K562 (cell line): ENCODE data around the gene TAF11L6. TPM values are rescaled to one million over a fixed set of nuclear protein-coding genes. Genes with fewer than 3 reads are reported as not detected.
"Not testable (repeated sequence)": the region's sequence is repeated elsewhere in the genome, so short reads cannot be mapped to it uniquely, and the experiment has no call there.

Experiments
- ATAC-seq: fragments of 200-7000 bp; cut with Tn5 transposase; 3 replicates; pipeline ENCODE4 v1.9.1; 2020; ENCODE audit warnings: moderate library complexity
- BruUV-seq: library from RNA; stranded (reverse); fragments of 400-500 nt; replicated peaks from 2 replicates; lab custom pipeline; 2021; lab: Mats Ljungman, UMichigan
- CTCF ChIA-PET: fragments of 300-600 bp; formaldehyde crosslinking; extraction: SDS; loops from one replicate; lab custom pipeline; 2021; ENCODE audit warnings: low intra/inter-chr PET ratio; lab: Yijun Ruan, JAX
- POLR2A ChIA-PET: fragments of 300-600, 350-650 bp; sonication (Branson Sonifier 250); formaldehyde crosslinking; extraction: SDS; loops from one replicate; lab custom pipeline; 2021; ENCODE audit warnings: antibody characterized with exemption, inconsistent platforms; lab: Yijun Ruan, JAX
- DNase-seq, 4 experiments: peaks; one replicate each; pipeline versions ENCODE4 v3.0.0 to v3.0.0-alpha.2; 2011 to 2018; ENCODE audit warnings: low spot score in 3 of 4, mixed read lengths in 3 of 4; ENCODE audit errors: extremely low read depth in 1 of 4
- FAIRE-seq: peaks from 2 replicates; lab custom pipeline; 2011; peaks lifted over from hg19 to GRCh38; lab: Jason Lieb, UNC
- H2AFZ ChIP-seq: 2 replicates; pipeline ENCODE4 v1.6.0; 2011; ENCODE audit warnings: low read depth, low read length, control low read depth, inconsistent platforms
- H3K27ac ChIP-seq: fragments of 200-600 bp; 3 replicates; pipeline ENCODE4 v1.8.0; 2011; ENCODE audit warnings: low read depth, mild to moderate bottlenecking, control low read depth, inconsistent platforms, low read length, moderate library complexity, mixed read lengths; ENCODE audit errors: extremely low read depth
- H3K27me3 ChIP-seq, 2 experiments: fragments of 300-600 bp in 1 of 2; 2 replicates in 1 of 2; 3 replicates in 1 of 2; pipeline versions ENCODE4 v1.6.0 to v1.8.0; 2011; ENCODE audit warnings: inconsistent platforms in 2 of 2, low read length in 2 of 2, mild to moderate bottlenecking in 1 of 2, mixed read lengths in 1 of 2, moderate library complexity in 1 of 2; ENCODE audit not compliant: control insufficient read depth in 2 of 2, insufficient read depth in 2 of 2
- H3K36me3 ChIP-seq: fragments of 300-600 bp; 3 replicates; pipeline ENCODE4 v1.8.0; 2011; ENCODE audit warnings: mild to moderate bottlenecking, low read length, inconsistent platforms; ENCODE audit not compliant: control insufficient read depth, insufficient read depth
- H3K4me1 ChIP-seq, 2 experiments: fragments of 200-600 bp in 1 of 2; replicated peaks in 1 of 2; 2 replicates in 1 of 2; 3 replicates in 1 of 2; pipeline versions ENCODE4 v1.5.1 to v1.8.0; 2011; ENCODE audit warnings: inconsistent platforms in 2 of 2, low read length in 2 of 2, mild to moderate bottlenecking in 1 of 2, mixed read lengths in 1 of 2, moderate library complexity in 1 of 2; ENCODE audit not compliant: control insufficient read depth in 2 of 2, insufficient read depth in 2 of 2
- H3K4me2 ChIP-seq: 2 replicates; pipeline ENCODE4 v1.6.1; 2011; ENCODE audit warnings: low read length, control low read depth, inconsistent platforms, mixed read lengths; ENCODE audit not compliant: insufficient read depth
- H3K4me3 ChIP-seq: fragments of 200-600 bp; sonication (generic), shearing (Covaris generic); 2 replicates; pipeline ENCODE4 v1.5.1; 2016; ENCODE audit warnings: control low read depth, inconsistent platforms
- H3K79me2 ChIP-seq: fragments of 200-600 bp; 3 replicates; pipeline ENCODE4 v1.8.0; 2011; ENCODE audit warnings: low read length, inconsistent platforms; ENCODE audit not compliant: control insufficient read depth, insufficient read depth
- H3K9ac ChIP-seq, 2 experiments: 2 replicates each; pipeline versions ENCODE4 v1.6.0 to v1.6.1; 2011; ENCODE audit warnings: low read depth in 2 of 2, low read length in 2 of 2, control low read depth in 1 of 2, inconsistent platforms in 1 of 2, mild to moderate bottlenecking in 1 of 2, mixed read lengths in 1 of 2; ENCODE audit not compliant: insufficient read depth in 1 of 2
- H3K9me1 ChIP-seq: one replicate; pipeline ENCODE4 v1.6.0; 2011; ENCODE audit warnings: inconsistent platforms, mild to moderate bottlenecking, low read length, moderate library complexity; ENCODE audit not compliant: control insufficient read depth, insufficient read depth
- H3K9me3 ChIP-seq: replicated peaks from 2 replicates; pipeline ENCODE4 v1.5.1; 2011; ENCODE audit warnings: low read depth, low read length, inconsistent platforms; ENCODE audit not compliant: control insufficient read depth, insufficient read depth
- H4K20me1 ChIP-seq: replicated peaks from 2 replicates; pipeline ENCODE4 v1.6.1; 2011; ENCODE audit warnings: low read length, inconsistent platforms, mixed read lengths; ENCODE audit not compliant: control insufficient read depth, insufficient read depth
- ARID1B ChIP-seq: fragments of 450-650 bp; IDR thresholded peaks from 2 replicates; pipeline ENCODE4 v1.6.1; 2016; ENCODE audit warnings: antibody characterized with exemption, mild to moderate bottlenecking, inconsistent platforms
- CBFA2T2 ChIP-seq: fragments of 450-650 bp; conservative IDR thresholded peaks from 2 replicates; pipeline ENCODE4 v1.6.1; 2017; ENCODE audit warnings: mild to moderate bottlenecking
- CBFA2T3 ChIP-seq: fragments of 450-650 bp; IDR thresholded peaks from 2 replicates; pipeline ENCODE4 v1.6.1; 2017
- DPF2 ChIP-seq: fragments of 450-650 bp; IDR thresholded peaks from 2 replicates; pipeline ENCODE4 v1.6.1; 2016
- ESRRB ChIP-seq: fragments of 250-450 bp; sonication (Bioruptor Pico); IDR thresholded peaks from 2 replicates; pipeline ENCODE4 v1.5.0; 2020; ENCODE audit warnings: mild to moderate bottlenecking, moderate library complexity, borderline replicate concordance
- RCOR1 ChIP-seq, 2 experiments: IDR thresholded peaks; 2 replicates each; pipeline ENCODE4 v1.6.1; 2012; ENCODE audit warnings: low read depth in 2 of 2, low read length in 2 of 2, borderline replicate concordance in 1 of 2, improper control_type of control experiment in 1 of 2
- SMARCA4 ChIP-seq: fragments of 450-650 bp; IDR thresholded peaks from 2 replicates; pipeline ENCODE4 v1.6.1; 2016
- SMARCE1 ChIP-seq: fragments of 450-650 bp; IDR thresholded peaks from 2 replicates; pipeline ENCODE4 v1.7.1; 2016; ENCODE audit warnings: mild to moderate bottlenecking
- TAL1 ChIP-seq: fragments of 450-650 bp; IDR thresholded peaks from 2 replicates; pipeline ENCODE4 v1.6.1; 2016; ENCODE audit warnings: mild to moderate bottlenecking
- TEAD4 ChIP-seq, 2 experiments: sonication (generic) in 1 of 2; formaldehyde crosslinking in 1 of 2; IDR thresholded peaks; 2 replicates each; pipeline versions ENCODE4 v1.6.1 to v1.8.0; 2012 to 2022; ENCODE audit warnings: borderline replicate concordance in 1 of 2, inconsistent platforms in 1 of 2, low read length in 1 of 2, mild to moderate bottlenecking in 1 of 2, missing genetic modification reagents in 1 of 2
- ZNF384 ChIP-seq: IDR thresholded peaks from 2 replicates; pipeline ENCODE4 v1.6.1; 2012; ENCODE audit warnings: low read depth, low read length, improper control_type of control experiment
- ZNF561 ChIP-seq: fragments of 450-650 bp; formaldehyde crosslinking; conservative IDR thresholded peaks from 2 replicates; pipeline ENCODE4 v1.4.0; 2020; ENCODE audit warnings: mild to moderate bottlenecking, moderate library complexity
- ZNF75A ChIP-seq: fragments of 450-650 bp; formaldehyde crosslinking; IDR thresholded peaks from 2 replicates; pipeline ENCODE4 v1.4.0; 2020; ENCODE audit warnings: mild to moderate bottlenecking
- WGBS: fragments of 100-300 bp; shearing (Covaris generic); methylation state at CpG from one replicate; pipeline ENCODE4 v1.1.6; 2016; ENCODE audit warnings: low coverage, mixed read lengths; ENCODE audit not compliant: insufficient coverage; ENCODE audit errors: missing lambda C conversion rate; 5-methylcytosine and 5-hydroxymethylcytosine counted together
- in situ Hi-C: fragments of 300-500 bp; cut with MboI; formaldehyde crosslinking; loops from 4 replicates; pipeline ENCODE4 v1.15.0; 2018; ENCODE audit warnings: inconsistent platforms, mixed read lengths
- intact Hi-C: fragments of 100-400 bp; cut with micrococcal nuclease; formaldehyde crosslinking; loops from 2 replicates; pipeline ENCODE4 v1.14.2; 2022
- polyA plus RNA-seq, 8 experiments: library from polyadenylated mRNA; depleted of rRNA in 4 of 8; stranded (reverse) in 5 of 8; unstranded in 3 of 8; fragments of >200 nt; fragmentation: Nextera tagmentation in 2 of 8; fragmentation: Illumina TruSeq in 1 of 8; extraction: Ambion mirVana in 2 of 8; extraction: Trizol in 1 of 8; gene quantifications; 2 replicates each; pipeline versions ENCODE4 v1.2.1 to v1.2.3, GENCODE V29; 2011 to 2014; ENCODE audit warnings: inconsistent platforms in 1 of 8, missing spikeins in 1 of 8
- total RNA-seq, 7 experiments: library from RNA; depleted of rRNA in 6 of 7; stranded (reverse); fragments of >200 nt in 6 of 7; fragmentation: Illumina TruSeq in 2 of 7; extraction: Trizol in 2 of 7; gene quantifications; 2 replicates each; pipeline versions ENCODE4 v1.2.1 to v1.2.3, GENCODE V29; 2011 to 2021; ENCODE audit warnings: low replicate concordance in 1 of 7
- TF ChIP-seq, protein P1 (sequence below): fragments of 250-450 bp; sonication (Bioruptor Pico); IDR thresholded peaks from 2 replicates; pipeline ENCODE4 v1.5.0; 2021

The TAF11L6 gene
- total and polyA plus RNA-seq, 9 of the 15 experiments (the other 6 are each of a cell fraction or from before 2014, with no cell fraction given): not detected

DNA sequence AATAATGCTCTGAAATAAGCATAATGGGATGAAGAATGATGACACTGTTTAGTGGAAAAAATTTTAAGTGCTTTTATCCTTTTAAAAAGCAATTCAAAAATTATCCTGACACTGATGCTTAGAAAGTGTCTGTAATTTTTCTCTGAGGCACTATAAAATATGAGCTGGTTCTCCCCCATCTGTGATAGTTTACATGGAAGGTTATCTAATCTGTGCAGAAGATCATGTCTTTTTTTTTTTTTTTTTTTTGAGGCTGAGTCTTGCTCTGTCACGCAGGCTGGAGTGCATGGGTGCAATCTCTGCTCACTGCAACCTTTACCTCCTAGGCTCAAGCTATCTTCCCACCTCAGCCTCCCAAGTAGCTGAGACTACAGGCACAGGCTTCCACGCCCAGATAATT, 45.7 kb upstream of the TAF11L6 start:
- no peak overlapping the region for H3K27ac ChIP-seq
- no peaks in the 10 kb centered on the region for H3K27me3 ChIP-seq
- in situ Hi-C loops: loop anchor here (10.0 to 25.0 kb wide), 2 partner anchors 112 to 830 kb away; partner anchors contain the start of genes TAF11L10, TAF11L8 and TAF11L9
- ChIA-PET CTCF (no interaction called here), POLR2A (no interaction called here)
- no peaks in the 10 kb centered on the region for H3K9me1 ChIP-seq
- no peaks in the 10 kb centered on the region for H3K9me3 ChIP-seq
- 0% methylated on average over 1 of the region's 2 CpGs for WGBS
- H3K9ac ChIP-seq: no peak overlapping the region
- no TSS peak for BruUV-seq
- H2AFZ ChIP-seq: no peak overlapping the region
- FAIRE-seq: no peak
- TF ChIP-seq ZNF75A (CRISPR knock-in tag) (no peak), SMARCA4 (0 out of 2 replicates have a peak, but pooled peaks have one; percentile 28), RCOR1 (IDR thresholded peaks at IDR 0.05; ENCODE audit: borderline replicate concordance in 1 of 2, low read depth in 2 of 2, low read length in 2 of 2) (peak in 1 of 2 experiments; percentile 30; a peak in 1 of 4 replicates), ARID1B (peak; percentile 63), CBFA2T2 (0 out of 2 replicates have a peak, but pooled peaks have one; percentile 13), TAL1 (peak; percentile 32; the same call in 1 of the 2 replicates), DPF2 (0 out of 2 replicates have a peak, but pooled peaks have one; percentile 23), CBFA2T3 (peak; percentile 45; the same call in 1 of the 2 replicates), ESRRB (CRISPR knock-in tag) (no peak), SMARCE1 (peak; percentile 27; the same call in 1 of the 2 replicates), ZNF384 (peak; percentile 84), TEAD4 (IDR thresholded peaks at IDR 0.05; ENCODE audit: low read length) (peak; percentile 58; the same call in 1 of the 2 replicates), TEAD4 (CRISPR knock-in tag; IDR thresholded peaks at IDR 0.05; ENCODE audit: borderline replicate concordance) (no peak), ZNF561 (no peak)
- TF ChIP-seq, protein P1, sequence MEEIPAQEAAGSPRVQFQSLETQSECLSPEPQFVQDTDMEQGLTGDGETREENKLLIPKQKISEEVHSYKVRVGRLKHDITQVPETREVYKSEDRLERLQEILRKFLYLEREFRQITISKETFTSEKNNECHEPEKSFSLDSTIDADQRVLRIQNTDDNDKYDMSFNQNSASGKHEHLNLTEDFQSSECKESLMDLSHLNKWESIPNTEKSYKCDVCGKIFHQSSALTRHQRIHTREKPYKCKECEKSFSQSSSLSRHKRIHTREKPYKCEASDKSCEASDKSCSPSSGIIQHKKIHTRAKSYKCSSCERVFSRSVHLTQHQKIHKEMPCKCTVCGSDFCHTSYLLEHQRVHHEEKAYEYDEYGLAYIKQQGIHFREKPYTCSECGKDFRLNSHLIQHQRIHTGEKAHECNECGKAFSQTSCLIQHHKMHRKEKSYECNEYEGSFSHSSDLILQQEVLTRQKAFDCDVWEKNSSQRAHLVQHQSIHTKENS (CRISPR knock-in tag): no peak
- TF ChIP-seq, all 486 proteins: peak for 10
- intact Hi-C loops: no loop called here
- no peaks in the 10 kb centered on the region for H3K4me1 ChIP-seq
- no peaks in the 10 kb centered on the region for H3K36me3 ChIP-seq
- H3K79me2 ChIP-seq: no peaks in the 10 kb centered on the region
- no peak for DNase-seq
- ATAC-seq: no peak
- no peaks in the 10 kb centered on the region for H4K20me1 ChIP-seq
- no peak overlapping the region for H3K4me3 ChIP-seq
- H3K4me2 ChIP-seq: no peak overlapping the region

DNA sequence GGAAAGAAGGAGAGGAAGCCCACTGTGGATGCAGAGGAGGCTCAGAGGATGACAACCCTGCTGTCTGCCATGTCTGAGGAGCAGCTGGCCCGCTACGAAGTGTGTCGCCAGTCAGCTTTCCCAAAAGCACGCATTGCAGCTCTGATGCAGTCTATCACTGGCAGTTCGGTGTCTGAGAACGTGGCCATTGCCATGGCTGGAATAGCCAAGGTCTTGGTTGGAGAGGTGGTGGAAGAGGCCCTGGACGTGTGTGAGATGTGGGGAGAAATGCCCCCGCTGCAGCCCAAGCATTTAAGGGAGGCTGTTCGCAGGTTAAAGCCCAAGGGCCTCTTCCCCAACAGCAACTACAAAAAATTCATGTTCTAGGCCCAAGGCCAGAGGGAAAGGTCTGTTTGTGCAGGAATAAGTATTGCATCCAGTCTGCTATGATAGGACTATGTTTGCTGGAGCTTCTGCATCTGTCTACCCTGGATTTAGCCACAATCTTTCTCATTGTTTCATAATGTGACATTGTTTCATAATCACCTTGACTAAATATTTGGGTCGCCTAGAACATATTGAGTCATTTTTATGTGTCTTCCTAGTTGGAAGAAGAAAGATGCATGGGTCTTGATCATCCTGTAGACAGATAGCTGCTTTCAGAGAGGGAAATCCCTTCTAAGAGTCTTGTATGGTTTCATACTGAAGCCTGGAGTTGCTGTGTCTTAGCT, 41.9 kb upstream of the TAF11L6 start:
- H3K36me3 ChIP-seq, H3K4me3 ChIP-seq, intact Hi-C loops, H2AFZ ChIP-seq, H3K9me3 ChIP-seq, BruUV-seq, H4K20me1 ChIP-seq, DNase-seq, H3K9ac ChIP-seq, ATAC-seq, H3K4me1 ChIP-seq, FAIRE-seq, H3K27ac ChIP-seq, POLR2A ChIA-PET, H3K27me3 ChIP-seq, H3K9me1 ChIP-seq, H3K4me2 ChIP-seq, CTCF ChIA-PET, H3K79me2 ChIP-seq: not testable (repeated sequence)
- in situ Hi-C loops: loop anchor here (10.0 to 25.0 kb wide), 2 partner anchors 108 to 826 kb away; partner anchors contain the start of genes TAF11L10, TAF11L8 and TAF11L9
- 0% methylated on average over 8 of the region's 10 CpGs for WGBS
